G401 (cell line): ENCODE measurements around the gene RBM20. TPM values are rescaled to one million over a fixed set of nuclear protein-coding genes. Genes with fewer than 3 reads are reported as not detected.
"Not testable (repeated sequence)": the region's sequence is repeated elsewhere in the genome, so short reads cannot be mapped to it uniquely, and the experiment has no call there.

Experiments
- DNase-seq: peaks from one replicate; pipeline ENCODE4 v3.0.0-alpha.2; 2015; ENCODE audit warnings: low spot score
- in situ Hi-C: cut with HindIII; loops from 2 replicates; pipeline ENCODE4 v1.10.0; 2016; ENCODE audit warnings: low sequenced_read_pairs, mixed read lengths
- total RNA-seq: library from RNA; depleted of rRNA; stranded (reverse); fragments of >200 nt; shearing (Covaris generic); gene quantifications from 2 replicates; pipeline ENCODE4 v1.2.3, GENCODE V29; 2014

RBM20 gene
- total RNA-seq, 1 experiment from 2014 or later = 2.7 TPM

GRCh38 chr10:110750931-110751330 lies 106.8 kb downstream of the RBM20 start:
- no peak for DNase-seq
- in situ Hi-C loops = no loop called here

- in situ Hi-C loops = no loop called here
- DNase-seq = no peak
These were observed 107.7 kb downstream of the RBM20 start for GRCh38 chr10:110751850-110752249.

DNA sequence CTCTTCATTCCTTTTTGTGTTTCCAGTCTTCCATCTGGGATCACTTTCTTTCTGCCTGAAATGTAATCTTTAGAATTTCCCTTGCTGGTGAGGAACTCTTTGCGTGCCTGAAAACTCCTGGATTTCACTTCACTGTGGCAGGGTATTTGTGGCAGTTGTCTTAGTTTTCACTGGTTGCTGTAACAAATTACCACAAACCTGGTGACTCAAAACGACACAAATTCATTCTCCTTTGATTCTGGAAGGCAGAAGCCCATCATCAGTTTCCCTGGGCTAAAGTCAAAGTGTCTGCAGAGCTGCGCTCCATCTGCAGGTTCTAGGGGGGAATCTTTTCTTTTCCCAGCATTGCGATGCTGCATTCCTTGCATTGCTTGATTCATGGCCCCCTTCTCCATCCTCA lies 109.3 kb downstream of the RBM20 start:
- in situ Hi-C loops = no loop called here
- DNase-seq = no peak

- in situ Hi-C loops = no loop called here
- no peak for DNase-seq
These were observed 110.4 kb downstream of the RBM20 start for GRCh38 chr10:110754375-110755105.

DNA sequence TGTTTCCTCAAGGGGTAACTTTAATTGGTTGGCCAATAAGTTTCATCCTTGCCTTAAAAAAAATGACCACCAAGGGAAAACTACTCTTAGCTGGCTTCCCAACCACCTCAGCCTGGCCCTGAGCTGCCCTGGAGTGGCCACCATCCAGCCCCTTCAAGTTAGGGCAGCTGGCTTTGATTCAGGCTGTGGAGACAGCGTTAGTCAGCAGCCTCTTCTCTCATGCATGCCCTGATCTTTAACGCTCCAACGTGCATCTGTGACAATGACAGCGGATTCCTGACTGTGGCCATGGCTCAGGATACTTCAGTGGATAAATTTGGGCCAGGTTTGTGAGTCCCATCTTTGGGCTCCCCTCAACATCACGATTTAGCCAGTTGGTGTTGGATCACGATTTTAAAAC lies 111.6 kb downstream of the RBM20 start:
- in situ Hi-C loops = no loop called here
- no peak for DNase-seq

- DNase-seq = no peak
- in situ Hi-C loops = no loop called here
These were observed 112.7 kb downstream of the RBM20 start for GRCh38 chr10:110756876-110757275.

DNA sequence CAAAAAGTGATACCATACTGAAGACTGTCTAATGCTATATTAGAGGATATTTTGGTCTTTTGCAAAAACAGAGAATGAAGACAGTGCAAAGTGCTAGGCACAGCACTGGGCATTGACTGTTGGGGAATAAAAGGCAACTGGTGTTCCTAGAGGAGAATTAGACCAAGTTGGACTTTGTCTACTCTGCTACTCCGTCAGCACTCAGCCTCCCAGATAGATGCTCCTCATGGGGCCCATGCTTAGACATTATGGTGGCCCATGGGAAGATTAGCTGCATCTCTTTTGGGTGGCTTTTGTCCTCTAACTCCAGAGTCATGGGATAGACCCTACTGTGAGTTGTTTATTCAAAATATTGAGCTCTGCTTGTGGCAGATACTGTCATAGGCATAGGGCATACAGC lies 113.5 kb downstream of the RBM20 start:
- in situ Hi-C loops = no loop called here
- DNase-seq = no peak

DNA sequence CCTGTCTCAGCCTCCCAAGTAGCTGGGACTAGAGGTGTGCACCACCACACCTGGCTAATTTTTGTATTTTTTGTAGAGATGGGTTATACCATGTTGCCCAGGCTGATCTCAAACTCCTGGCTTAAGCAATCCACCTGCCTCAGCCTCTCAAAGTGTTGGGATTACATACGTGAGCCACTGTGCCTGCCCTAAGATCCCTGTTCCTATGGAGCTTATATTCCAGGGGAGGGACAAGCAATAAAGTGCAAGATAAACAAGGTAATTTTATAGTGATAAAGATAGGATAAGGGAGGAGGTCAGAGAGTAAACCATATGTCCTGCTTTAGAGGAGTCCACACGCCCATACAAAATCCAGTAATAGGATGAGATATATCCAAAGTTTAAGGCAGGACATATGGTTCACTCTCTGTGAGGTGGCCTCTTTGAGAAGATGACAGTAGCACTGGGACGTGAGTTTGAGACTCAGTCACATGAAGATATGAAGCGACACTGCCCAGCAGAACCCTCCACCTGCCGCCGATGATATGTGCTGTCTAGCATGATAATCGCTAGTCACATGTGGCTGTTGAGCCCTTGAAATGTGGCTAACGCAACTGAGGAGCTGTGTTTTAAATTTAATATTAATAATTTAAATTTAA lies 114.1 kb downstream of the RBM20 start:
- in situ Hi-C loops = no loop called here
- DNase-seq = no peak

DNA sequence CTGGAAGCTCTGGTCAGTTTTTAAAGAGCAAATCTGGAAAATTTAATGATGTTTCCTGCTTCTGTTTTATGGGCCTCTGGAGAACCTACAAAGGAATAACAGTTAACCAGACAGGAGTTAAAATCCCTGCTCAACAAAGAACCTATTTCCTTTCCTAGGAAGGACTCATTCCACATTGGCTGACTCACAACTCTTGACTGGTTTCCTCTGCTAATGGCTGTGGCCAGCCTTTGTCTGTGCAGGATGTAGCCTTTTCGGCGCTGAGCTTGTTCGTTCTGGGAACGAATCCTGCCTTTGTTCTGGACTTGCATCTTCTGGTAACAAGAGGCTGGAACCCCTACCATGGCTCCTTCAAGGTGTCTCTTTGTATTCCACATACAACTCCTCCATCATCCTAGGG lies 114.8 kb downstream of the RBM20 start:
- DNase-seq = no peak
- in situ Hi-C loops = no loop called here

GRCh38 chr10:110759523-110759922 lies 115.4 kb downstream of the RBM20 start:
- in situ Hi-C loops = no loop called here
- DNase-seq = peak; percentile 13

GRCh38 chr10:110762109-110762848 lies 118.1 kb downstream of the RBM20 start:
- DNase-seq = no peak

DNA sequence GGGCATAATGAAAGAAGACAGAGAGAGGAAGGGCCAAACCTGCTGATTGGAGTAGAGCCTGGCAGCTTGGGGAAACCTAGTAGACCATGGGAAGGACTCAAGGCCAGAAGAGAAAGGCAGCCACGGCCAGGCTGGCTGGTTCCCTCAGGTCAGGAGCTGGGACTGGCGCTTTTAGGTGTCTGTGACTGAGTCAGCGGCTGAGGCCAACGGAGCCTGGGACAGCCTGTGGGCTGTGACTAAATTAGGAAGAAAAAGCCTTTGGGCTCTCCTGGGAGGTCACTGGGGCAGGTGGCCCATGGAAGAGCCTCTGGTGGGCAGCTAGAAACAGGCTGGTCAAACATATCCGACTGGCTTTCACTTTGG lies 118.7 kb downstream of the RBM20 start:
- no peak for DNase-seq
- in situ Hi-C loops = no loop called here

More at GRCh38 chr10:110762109-110762848, 118.1 kb downstream of the RBM20 start:
- in situ Hi-C loops = no loop called here

DNA sequence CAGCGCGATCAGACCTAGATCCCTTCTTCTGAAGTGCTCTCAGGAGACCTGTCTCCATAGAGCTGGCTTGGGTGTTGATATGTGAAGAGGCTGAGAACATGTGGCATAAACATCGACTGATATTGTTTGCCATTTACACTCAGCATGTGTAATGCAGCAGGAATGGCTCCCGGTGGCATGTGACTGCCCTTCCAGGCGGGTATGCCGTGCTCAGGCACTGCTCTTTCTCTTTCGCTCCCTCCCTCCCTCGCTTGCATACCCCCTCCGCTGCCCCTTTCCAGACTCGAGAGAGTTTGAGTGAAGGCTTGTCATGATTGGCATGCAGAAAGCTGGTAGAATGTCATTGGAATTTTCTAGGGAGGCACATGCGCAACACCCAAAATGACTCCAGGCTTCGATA lies 120.2 kb downstream of the RBM20 start:
- no peak for DNase-seq
- in situ Hi-C loops = no loop called here

DNA sequence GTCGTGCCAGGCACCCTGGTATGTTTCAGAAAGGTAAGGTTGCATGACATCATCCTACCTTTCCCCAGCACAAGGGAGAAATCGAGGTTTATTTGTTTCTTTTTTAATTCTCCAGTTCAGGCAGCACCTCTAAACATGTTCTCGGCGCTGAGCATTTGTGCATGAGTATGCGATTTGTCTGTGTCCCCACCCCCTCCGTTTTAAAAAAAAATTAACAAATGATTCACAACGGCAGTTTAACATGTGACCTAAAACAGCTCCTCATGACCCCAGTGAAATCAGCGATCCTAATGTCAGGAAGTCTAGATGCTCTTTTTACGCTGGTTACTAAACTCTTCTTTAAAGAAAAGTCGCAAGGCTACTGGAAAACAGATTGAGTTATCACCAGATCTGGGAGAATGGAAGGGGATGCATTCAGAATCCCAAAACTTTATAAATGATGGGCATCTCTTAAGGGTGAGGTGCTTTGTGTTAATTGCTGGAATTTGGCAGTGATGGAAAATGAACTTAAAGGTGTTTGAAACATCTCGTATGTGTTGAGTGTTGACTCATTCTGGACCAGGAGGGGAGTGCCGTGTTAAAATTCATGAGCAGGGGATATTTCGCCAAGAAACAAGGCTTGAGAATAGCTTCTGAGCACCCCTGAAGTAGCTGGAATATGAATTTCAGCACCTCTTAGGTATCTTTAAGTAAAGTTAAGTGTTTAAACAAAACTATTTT lies 120.8 kb downstream of the RBM20 start:
- DNase-seq = no peak
- in situ Hi-C loops = no loop called here

DNA sequence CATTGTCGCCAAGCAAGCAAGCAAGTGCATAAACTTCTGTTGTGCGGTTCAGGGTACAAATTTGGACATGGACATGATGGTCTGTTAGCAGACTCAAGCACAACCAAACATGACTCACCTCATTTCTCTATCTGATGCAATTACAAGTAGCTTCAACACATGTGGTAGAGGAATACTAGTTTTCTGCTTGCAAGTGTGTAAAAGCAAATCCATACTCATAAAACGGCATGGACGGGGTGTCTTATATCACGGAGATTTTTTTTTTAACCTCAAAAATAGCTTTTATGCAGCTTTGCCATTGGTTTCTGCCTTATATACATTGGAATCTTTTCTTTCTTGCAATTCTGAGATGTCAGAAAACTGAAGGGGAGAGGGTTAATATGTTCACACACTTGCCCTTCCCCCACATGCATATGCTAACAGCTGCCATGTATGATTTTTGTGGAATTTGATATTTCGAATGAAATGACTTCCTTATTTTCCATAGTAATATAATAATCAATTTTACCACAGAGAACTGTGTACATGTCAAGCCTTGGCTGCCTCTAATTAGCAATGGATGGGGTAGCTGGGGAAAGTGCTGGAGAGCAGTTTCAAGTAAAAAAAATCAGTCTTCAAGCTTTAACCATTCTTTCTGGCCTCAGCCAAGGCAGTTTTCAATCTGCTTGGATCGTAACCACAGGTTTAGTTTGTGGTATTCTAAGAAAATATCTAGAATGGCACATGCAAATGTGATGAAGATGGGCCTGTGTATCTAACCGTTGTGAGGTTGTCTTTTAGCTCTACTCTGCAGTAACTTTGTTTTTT lies 121.6 kb downstream of the RBM20 start:
- DNase-seq = no peak
- in situ Hi-C loops = no loop called here

DNA sequence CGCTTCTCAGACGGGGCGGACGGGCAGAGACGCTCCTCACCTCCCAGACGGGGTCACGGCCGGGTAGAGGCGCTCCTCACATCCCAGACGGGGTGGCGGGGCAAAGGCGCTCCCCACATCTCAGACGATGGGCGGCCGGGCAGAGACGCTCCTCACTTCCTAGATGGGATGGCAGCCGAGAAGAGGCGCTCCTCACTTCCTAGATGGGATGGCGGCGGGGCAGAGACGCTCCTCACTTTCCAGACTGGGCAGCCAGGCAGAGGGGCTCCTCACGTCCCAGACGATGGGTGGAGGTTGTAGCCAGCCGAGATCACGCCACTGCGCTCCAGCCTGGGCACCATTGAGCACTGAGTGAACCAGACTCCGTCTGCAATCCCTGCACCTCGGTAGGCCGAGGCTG lies 123.5 kb downstream of the RBM20 start:
- DNase-seq, in situ Hi-C loops: not testable (repeated sequence)

- in situ Hi-C loops = no loop called here
- DNase-seq = no peak
These were observed 126.1 kb downstream of the RBM20 start for GRCh38 chr10:110770243-110770642.

DNA sequence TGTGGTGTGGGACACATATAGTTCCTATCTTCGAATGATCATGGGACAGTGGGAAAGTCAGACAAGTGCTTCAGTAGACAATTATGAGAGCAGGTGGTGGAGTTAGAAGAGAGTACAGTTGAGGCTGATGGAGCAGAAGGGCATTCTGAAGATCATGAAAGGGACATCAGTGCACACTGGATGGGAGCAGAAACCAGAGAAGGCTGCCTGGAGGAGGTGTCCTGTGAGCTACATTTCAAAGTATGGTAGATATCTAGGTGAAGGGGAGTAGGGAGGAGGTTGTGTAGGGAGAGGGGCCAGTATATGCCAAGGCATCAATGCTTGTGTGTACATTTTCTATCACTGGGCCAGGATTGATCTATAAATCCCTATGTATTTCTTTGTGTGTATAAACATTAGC lies 127.3 kb downstream of the RBM20 start:
- in situ Hi-C loops = no loop called here

DNA sequence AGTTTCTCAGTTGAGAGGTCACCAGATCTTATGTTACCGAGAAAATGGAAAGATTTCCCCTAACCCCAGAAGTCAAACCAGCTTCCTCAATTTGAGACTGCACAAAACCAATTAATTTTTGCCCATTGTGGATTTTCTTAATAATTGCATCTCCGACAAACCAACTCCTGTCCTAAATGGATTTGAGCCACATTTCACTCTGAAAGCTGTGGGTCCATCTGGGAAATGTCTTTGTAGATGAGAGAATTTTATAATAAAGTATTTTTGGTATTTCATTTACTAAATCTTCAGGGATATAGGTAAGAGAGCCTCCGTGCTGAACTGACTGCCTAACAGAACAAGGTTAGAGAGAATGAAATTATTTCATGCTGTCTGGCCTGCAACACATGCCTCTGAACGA lies 127.9 kb downstream of the RBM20 start:
- no peak for DNase-seq
- in situ Hi-C loops = no loop called here

More for the DNA sequence above, 127.3 kb downstream of the RBM20 start:
- DNase-seq = no peak
